ENCODE results near the gene CAPZB.

The CAPZB gene

GRCh38 chr1:19346026-19346425, 139.3 kb downstream of the CAPZB start:
- Histone ChIP-seq H3K4me1 (ENCODE audit: insufficient read depth, low read length, severe bottlenecking) (peaks cover 35% of the 10 kb centered on the region), H2AFZ (ENCODE audit: low read length) (no peak overlapping the region), H3K4me2 (ENCODE audit: low read length) (no peak overlapping the region), H3K4me3 (ENCODE audit: low read depth, low read length, poor library complexity, severe bottlenecking) (no peak overlapping the region), H3K27me3 (ENCODE audit: insufficient read depth, low read length) (no peaks in the 10 kb centered on the region), H3F3A (ENCODE audit: insufficient read depth, low read length) (no peaks in the 10 kb centered on the region), H4K20me1 (ENCODE audit: insufficient read depth, low read length) (no peaks in the 10 kb centered on the region), H3K79me2 (ENCODE audit: insufficient read depth, low read length) (no peaks in the 10 kb centered on the region), H3K36me3 (ENCODE audit: insufficient read depth, low read length) (peaks cover 2% of the 10 kb centered on the region; the same call in 1 of the 2 replicates), H3K27ac (ENCODE audit: low read depth, low read length, poor library complexity, severe bottlenecking) (peak overlapping the region; percentile 15), H3K9me2 (ENCODE audit: low read depth, low read length) (no peaks in the 10 kb centered on the region), H3K9ac (ENCODE audit: low read length) (no peak overlapping the region), H3K9me3 (ENCODE audit: low read length) (no peaks in the 10 kb centered on the region)
- no peak for TF ChIP-seq EZH2 (IDR thresholded peaks at IDR 0.05; ENCODE audit: borderline replicate concordance, low read length)
- TF ChIP-seq, protein P1, sequence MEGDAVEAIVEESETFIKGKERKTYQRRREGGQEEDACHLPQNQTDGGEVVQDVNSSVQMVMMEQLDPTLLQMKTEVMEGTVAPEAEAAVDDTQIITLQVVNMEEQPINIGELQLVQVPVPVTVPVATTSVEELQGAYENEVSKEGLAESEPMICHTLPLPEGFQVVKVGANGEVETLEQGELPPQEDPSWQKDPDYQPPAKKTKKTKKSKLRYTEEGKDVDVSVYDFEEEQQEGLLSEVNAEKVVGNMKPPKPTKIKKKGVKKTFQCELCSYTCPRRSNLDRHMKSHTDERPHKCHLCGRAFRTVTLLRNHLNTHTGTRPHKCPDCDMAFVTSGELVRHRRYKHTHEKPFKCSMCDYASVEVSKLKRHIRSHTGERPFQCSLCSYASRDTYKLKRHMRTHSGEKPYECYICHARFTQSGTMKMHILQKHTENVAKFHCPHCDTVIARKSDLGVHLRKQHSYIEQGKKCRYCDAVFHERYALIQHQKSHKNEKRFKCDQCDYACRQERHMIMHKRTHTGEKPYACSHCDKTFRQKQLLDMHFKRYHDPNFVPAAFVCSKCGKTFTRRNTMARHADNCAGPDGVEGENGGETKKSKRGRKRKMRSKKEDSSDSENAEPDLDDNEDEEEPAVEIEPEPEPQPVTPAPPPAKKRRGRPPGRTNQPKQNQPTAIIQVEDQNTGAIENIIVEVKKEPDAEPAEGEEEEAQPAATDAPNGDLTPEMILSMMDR (IDR thresholded peaks at IDR 0.05; ENCODE audit: low read length), result no peak

- Histone ChIP-seq H3K4me2 (ENCODE audit: low read length) (no peak overlapping the region), H3K4me3 (ENCODE audit: low read depth, low read length, poor library complexity, severe bottlenecking) (no peak overlapping the region), H3K79me2 (ENCODE audit: insufficient read depth, low read length) (no peaks in the 10 kb centered on the region), H3K27ac (ENCODE audit: low read depth, low read length, poor library complexity, severe bottlenecking) (peak overlapping the region; percentile 15), H3K27me3 (ENCODE audit: insufficient read depth, low read length) (no peaks in the 10 kb centered on the region), H3K4me1 (ENCODE audit: insufficient read depth, low read length, severe bottlenecking) (peaks cover 35% of the 10 kb centered on the region), H4K20me1 (ENCODE audit: insufficient read depth, low read length) (no peaks in the 10 kb centered on the region), H3K9ac (ENCODE audit: low read length) (no peak overlapping the region), H3F3A (ENCODE audit: insufficient read depth, low read length) (no peaks in the 10 kb centered on the region), H2AFZ (ENCODE audit: low read length) (no peak overlapping the region), H3K9me2 (ENCODE audit: low read depth, low read length) (no peaks in the 10 kb centered on the region), H3K9me3 (ENCODE audit: low read length) (no peaks in the 10 kb centered on the region), H3K36me3 (ENCODE audit: insufficient read depth, low read length) (peaks cover 4% of the 10 kb centered on the region; the same call in 1 of the 2 replicates)
- TF ChIP-seq, protein P1 (IDR thresholded peaks at IDR 0.05; ENCODE audit: low read length), result no peak
- no peak for TF ChIP-seq EZH2 (IDR thresholded peaks at IDR 0.05; ENCODE audit: borderline replicate concordance, low read length)
Measured at GRCh38 chr1:19345391-19345790, 139.9 kb downstream of the CAPZB start.

DNA sequence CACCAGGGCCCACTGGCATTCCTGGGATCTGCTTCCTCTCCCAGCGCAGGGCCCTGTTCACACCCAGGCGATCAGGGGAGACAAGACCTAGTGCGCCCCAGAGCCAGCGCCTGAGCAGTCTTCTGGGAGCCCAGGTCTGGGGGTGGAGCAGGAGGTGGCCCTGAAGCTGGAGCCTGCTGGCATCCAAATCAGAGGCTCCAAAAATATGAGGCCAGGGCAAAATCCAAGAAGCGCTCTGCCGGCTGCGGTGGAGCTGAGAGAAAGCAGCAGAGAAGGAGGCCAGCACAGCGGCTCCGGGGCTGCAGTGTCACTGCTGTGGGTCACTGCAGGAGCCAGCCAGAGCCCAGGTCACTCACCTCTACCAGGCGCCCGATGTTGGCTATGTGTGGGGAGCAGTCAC, 140.5 kb downstream of the CAPZB start:
- no peak overlapping the region for H3K9ac ChIP-seq (ENCODE audit: low read length)
- H3K27ac ChIP-seq (ENCODE audit: low read depth, low read length, poor library complexity, severe bottlenecking), result no peak overlapping the region
- no peak overlapping the region for H2AFZ ChIP-seq (ENCODE audit: low read length)
- no peaks in the 10 kb centered on the region for H3F3A ChIP-seq (ENCODE audit: insufficient read depth, low read length)
- H3K4me3 ChIP-seq (ENCODE audit: low read depth, low read length, poor library complexity, severe bottlenecking), result no peak overlapping the region
- H3K4me1 ChIP-seq (ENCODE audit: insufficient read depth, low read length, severe bottlenecking), result peaks cover 29% of the 10 kb centered on the region
- H3K36me3 ChIP-seq (ENCODE audit: insufficient read depth, low read length), result peaks cover 4% of the 10 kb centered on the region; the same call in 1 of the 2 replicates
- no peaks in the 10 kb centered on the region for H3K9me3 ChIP-seq (ENCODE audit: low read length)
- H4K20me1 ChIP-seq (ENCODE audit: insufficient read depth, low read length), result no peaks in the 10 kb centered on the region
- H3K9me2 ChIP-seq (ENCODE audit: low read depth, low read length), result no peaks in the 10 kb centered on the region
- H3K4me2 ChIP-seq (ENCODE audit: low read length), result no peak overlapping the region
- H3K79me2 ChIP-seq (ENCODE audit: insufficient read depth, low read length), result no peaks in the 10 kb centered on the region
- TF ChIP-seq EZH2 (IDR thresholded peaks at IDR 0.05; ENCODE audit: borderline replicate concordance, low read length), result no peak
- TF ChIP-seq, protein P1 (IDR thresholded peaks at IDR 0.05; ENCODE audit: low read length), result no peak
- no peaks in the 10 kb centered on the region for H3K27me3 ChIP-seq (ENCODE audit: insufficient read depth, low read length)

Data from OCI-LY1 (cell line).